GM11168 (cell line): ENCODE results near the gene POLD3.
"Not testable (repeated sequence)": the region's sequence is repeated elsewhere in the genome, so short reads cannot be mapped to it uniquely, and the experiment has no call there.

Source experiments
- in situ Hi-C: fragments of 300-500 bp; cut with MboI; formaldehyde crosslinking; loops from one replicate; pipeline ENCODE4 v1.12.0; 2022; ENCODE audit warnings: low sequenced_read_pairs; ENCODE audit not compliant: unreplicated experiment

Gene POLD3

DNA sequence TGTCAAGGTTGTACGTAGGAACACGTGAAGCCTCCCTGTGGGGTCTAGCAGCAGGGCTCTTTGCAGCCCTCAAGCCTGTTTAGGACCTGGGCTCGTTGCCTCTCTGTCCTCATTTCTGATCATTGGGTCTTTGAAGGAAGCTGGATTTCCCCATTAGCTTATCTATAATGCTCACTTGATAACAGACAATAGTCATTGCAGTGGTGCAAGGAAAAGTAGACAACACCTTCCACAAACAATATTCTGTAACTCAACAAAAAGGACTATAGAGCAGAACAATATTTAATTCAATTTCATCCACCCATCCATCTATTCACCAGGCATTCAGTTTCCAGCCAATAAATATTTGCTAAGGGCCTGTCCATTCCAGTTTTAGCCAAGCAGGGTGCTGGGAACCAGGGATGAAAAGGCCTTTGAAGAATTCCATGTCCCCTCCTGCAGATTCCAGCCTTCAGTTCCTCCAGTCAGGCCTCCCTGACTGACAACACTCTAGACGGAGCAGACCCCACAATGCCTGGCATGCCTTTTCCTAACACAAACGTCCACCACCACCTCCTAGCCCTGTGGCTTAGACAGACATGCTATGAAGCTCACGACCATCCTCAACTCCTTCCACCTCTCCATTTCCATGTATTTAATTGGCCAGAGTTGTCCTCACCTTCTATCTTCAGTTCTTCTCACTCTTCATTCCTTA, 12.7 kb upstream of the POLD3 start:
- in situ Hi-C loops = no loop called here

DNA sequence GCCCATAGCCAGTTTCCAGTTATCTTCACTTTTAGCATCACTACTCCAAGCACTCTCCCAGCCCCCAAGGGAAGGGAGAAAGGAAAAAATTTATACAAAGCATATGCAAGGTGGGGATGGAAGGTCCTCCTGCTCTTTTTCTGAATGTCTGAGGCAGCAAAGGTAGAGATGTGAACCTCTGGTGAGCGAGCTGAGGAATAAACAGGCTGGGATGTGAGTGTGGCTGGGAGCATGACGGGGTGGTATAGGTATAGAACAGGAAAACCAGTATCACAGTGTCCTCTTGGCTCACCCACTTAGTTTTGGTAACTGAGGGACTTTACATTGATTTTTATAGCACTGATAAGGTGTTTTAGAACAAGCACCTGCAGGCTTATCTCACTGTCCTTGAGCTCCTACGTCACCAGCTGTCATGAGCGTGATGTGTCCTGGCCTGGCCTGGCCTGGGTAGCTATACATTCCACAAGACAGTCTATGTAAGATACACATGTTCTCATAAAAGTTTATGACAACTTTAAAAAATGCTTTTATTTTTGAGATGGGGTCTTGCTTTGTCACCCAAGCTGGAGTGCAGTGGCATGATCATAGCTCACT, 10.3 kb upstream of the POLD3 start:
- in situ Hi-C loops = no loop called here

DNA sequence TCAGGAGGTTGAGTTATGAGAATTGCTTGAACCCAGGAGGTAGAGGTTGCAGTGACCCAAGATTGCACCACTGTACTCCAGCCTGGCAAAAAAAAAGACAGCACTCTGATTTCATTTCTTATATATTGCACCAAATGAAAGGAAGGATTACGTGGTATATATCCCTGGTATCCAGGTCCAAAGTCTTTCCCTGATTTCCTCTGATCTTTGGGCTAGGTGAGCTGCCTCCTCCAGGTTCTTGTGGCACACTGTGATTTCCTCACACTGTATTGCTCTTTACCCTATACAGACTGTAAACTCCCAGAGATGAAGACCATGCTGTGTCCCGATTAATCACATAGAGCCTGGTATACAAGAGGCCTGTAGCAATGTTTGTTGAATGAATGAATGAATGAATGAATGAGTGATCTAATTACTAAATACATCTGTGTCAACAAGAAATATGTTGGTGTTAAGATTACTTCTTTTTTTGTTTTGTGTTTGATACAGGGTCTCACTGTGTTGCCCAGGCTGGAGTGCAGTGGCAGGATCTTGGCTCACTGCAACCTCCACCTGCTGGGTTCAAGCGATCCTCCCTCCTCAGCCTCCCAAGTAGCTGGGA, 9.3 kb upstream of the POLD3 start:
- in situ Hi-C loops = no loop called here

DNA sequence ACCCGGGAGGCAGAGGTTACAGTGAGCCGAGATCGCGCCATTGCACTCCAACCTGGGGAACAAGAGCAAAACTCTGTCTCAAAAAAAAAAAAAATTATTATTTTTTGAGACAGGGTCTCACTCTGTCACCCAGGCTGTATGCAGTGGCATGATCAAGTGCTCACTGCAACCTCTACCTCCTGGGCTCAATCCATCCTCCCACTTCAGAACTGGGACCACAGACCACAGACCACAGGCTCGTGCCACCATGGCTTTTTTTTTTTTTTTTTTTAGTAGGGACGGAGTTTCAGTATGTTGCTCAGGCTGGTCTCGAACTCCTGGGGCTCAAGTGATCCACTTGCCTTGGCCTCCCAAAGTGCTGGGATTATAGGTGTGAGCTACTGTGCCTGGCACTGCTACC, 1.9 kb upstream of the POLD3 start:
- in situ Hi-C loops = not testable (repeated sequence)

DNA sequence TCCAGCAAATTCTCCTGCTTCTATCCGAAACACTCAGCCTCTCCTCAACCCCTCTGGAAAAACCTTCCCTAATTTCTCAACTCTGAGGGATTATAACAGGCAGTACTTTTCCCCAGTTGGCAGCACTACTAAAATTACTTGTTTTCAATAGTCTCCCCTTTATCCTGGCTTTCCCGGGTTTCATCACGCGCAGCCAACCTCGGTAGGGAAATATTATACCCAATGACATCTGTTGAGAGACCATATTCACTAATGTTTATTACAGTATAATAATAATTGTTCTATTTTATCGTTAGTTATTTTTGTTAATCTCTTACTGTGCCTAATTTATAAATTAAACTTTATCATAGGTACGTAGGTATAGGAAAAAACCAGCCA, 330 bp upstream of the POLD3 start:
- in situ Hi-C loops = no loop called here

DNA sequence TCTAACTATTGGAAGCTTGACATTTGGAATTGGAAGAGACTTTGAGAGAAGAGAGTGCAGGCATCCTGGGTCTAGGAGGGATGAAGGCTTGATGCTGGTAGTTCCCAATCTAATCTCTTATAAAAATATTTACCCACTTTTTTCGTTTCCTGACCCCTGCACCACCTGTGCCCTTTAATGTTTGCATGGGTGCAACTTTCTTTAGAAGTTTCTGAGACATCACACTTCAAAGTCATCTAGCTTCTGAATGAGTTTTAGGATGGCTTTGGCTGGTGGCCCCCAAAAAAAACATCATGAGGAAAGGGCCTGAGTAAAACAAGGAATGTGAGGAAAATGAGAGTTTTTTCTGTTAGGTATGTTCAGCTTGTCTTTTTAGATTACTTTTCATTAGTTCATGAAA, 1.1 kb downstream of the POLD3 start:
- in situ Hi-C loops = no loop called here

DNA sequence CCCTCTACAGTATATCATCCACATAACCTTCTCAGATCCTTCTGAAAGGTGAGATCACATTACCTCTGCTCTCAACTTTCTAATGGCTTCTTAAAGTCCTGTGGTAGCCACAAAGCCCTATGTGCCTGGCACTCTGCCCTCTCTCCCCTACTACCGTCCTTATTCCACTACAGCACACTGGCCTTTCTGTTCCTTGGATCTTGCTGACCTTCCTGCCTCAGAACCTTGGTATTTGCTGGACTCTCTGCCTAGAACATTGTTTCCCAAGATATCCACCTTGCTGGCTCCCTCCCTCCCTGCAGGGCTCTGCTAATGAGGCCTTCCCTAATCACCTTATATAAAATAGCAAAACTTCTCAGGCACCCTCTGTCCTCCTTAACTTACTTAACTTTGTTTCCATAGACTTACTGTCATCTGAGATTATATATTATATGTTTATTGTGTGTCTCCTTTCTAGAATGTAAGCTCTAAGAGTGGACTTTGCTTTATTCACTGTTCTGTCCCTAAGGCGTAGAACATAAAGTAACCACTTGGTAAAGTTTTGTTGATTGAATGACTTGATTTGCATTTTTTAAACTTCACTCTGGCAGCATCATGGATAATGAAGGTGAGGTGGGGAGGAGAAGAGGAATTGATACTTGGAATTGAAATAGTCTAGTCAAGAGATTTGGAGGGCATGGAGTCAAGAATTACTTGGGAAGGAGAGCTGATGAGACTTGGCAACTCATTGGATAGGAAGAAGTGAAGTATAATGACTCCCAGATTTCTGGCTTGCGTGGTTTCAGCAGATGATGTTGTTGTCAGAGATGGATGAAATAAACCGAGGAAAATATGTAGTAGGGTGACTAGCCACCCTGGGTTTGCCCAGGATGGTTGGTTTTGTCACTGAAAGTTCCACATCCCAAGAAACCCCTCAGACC, 10.5 kb downstream of the POLD3 start:
- in situ Hi-C loops = no loop called here

DNA sequence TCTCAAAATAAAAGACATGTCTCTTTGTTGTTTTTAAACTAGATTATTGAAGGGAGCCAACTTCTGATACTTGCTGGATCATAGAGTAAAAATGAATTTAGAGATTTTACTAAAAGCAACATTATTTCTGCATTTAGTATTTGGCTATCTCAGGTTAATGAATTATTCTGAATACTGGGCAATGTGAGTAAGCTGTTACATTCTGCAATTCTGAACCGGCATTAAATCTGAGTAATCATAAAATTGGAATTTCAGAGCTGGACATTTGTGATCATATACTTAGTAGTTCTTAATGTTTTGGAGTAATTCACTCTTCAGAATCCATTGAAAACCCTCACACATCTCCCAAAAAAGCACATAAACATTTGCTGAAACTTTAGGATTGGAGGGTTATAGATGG, 11.5 kb downstream of the POLD3 start:
- in situ Hi-C loops = no loop called here

DNA sequence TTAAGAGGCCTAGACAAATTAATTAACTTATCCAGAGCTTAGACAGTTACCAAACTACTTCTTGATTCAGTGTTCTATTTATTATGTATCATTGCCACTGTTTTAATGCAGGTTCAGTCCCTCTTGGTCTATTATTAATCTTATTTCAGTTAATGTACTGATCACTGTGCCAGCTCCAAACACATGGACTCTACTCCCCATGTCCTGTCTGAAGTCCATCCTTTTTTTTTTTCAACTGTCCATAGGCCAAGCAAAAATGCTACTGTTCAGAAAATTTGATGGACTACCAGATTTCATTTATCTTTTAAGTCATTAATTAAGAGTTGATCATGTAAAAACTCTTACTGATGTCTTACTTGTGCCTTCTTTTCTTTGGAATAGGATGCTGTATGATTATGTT, 11.9 kb downstream of the POLD3 start:
- in situ Hi-C loops = no loop called here

DNA sequence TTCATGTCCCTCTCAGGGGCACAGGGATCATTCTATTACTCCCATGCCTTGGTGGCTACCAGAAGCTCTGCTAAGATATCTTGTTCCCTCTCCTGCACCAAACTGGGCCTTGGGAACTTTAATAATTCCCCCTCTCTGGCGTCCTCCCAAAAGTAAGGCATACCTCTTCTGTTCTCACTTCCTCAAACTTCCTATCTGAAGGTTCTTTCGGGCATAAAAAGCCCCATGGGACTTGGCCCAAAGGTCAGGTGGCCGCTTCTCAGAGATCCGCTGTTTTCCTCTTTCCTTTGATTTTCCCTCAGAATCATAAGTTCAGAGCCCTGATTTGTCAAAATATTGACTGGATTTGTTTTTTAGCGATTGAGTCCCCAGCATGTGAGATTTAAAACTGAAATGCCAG, 13.0 kb downstream of the POLD3 start:
- in situ Hi-C loops = no loop called here

DNA sequence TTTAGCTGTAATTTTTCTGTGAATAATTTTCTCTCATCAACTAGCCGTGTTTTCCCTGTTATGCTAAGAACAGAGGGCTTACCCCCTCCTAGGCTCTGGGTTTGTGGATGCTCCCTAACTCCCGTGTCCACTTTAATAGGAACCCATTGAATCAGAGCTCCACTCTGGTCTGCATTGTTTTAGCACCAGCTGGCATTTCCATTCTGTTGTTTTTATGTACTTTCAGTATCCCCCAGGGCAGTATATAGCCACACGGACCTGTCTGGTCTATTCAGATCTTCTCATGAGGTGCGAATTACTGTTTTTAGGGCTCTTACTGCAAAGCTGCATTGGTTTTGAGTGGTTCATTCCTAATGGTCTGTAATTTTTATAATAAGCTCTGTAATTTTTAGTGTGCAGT, 16.0 kb downstream of the POLD3 start:
- in situ Hi-C loops = no loop called here

DNA sequence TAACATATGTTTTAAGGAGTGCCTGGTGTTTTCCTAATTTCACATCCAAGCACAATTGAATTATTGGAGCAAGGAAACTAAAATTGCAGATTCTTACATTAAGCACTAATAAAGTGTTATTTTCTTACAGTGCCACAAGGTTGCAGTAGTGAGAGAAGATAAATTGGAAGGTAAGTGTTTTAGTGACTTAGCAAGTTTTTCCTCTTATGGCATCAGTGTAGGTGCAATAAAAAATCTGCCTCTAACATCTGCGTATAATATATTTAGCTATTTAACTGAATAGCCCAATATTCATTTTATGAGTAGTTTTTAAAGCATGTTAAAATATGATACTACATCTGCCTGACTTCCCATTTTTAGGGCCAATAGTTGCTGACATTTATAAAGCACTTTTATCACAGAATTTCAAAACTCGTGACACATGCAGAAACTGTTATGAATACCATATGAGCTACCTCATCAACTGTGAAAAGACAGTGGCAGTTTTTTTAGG, 19.0 kb downstream of the POLD3 start:
- in situ Hi-C loops = no loop called here

DNA sequence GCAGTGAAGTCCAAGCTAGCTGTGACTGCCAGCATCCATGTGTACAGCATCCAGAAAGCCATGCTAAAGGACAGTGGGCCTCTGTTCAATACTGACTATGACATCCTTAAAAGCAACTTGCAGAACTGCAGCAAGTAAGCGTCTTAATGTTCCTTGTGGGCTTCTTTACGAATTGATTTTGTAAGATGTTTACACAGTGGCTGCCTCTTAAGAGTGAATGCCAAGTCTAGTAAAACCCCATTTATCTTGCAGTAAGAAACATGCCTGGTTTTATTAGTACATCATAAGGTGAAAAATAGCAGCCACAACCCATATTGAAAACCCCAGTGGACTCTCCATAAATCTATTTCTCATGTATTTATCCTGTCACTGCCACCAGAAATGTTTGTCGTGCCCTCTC, 20.5 kb downstream of the POLD3 start:
- in situ Hi-C loops = no loop called here

DNA sequence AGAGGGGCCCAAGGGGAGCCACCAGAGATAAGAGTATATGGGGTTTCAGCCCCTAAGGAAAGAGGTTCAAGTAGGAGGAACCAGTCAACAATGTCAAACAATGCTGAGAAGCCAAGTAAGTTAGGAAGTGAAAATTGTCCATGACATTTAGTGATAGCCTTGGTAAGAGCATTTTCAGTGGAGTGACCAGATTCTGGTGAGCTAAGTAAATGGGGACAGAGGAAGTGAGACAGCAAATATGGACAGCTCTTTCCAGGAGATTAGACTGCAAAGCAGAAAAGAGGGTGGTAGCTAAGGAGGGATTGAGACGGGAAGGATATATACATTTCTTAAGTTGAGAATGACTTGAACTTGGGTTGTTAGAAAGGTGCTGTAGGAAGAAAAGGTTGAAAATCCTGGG, 22.9 kb downstream of the POLD3 start:
- in situ Hi-C loops = no loop called here

DNA sequence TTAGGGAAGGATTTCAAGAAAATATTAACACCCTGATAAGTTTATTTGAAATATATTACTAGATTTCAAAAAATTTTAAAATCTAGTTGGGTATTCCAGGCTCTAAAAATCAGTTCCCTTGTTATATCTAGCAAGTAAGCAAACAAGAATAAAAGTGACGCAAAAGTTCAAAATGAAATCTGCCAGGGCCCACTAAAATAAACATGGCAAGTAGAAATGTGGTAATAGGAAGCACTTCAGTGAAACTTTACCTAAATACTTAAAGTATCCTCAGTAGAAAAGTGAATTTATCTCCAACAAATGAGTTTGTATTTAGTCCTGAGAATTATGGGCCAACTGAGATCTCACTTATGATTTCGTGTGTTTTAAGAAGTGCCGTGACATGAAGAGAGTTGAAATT, 23.6 kb downstream of the POLD3 start:
- in situ Hi-C loops = no loop called here

DNA sequence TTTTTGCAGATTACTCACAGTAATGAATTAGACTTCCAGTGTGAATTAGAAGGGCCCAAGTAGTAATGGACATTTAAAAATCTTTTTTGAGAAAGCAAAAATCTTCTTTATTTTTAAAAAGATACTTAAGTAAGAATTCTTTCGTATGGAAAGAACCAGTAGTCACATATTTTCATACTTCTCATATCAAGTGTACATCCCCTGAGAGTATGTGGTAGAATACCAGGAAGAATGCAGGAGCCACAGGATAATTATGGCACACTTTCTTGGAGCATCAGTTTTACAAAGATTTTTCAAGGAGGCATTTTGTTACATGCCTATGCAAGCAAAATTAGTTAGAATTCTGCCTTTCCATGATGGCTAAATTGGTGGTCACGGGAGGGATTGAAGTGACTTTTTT, 28.1 kb downstream of the POLD3 start:
- in situ Hi-C loops = no loop called here

DNA sequence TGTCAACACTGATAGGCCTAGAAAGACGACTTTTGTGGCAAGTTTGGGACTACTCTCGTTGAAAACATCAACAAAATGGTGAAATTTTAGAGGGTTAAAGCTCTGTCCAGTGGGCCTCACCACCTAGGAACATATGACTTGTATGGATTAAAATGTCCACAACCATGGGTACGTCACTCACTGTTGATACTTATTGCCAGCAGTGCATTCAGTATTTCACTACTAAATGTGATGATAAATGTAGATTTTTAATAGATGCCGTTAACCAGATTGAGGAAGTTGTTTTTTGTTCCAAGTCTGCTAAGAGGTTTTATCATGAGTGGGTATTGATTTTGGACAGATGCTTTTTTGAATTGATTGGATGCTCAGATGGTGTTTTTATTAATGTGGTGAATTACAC, 33.7 kb downstream of the POLD3 start:
- in situ Hi-C loops = no loop called here

DNA sequence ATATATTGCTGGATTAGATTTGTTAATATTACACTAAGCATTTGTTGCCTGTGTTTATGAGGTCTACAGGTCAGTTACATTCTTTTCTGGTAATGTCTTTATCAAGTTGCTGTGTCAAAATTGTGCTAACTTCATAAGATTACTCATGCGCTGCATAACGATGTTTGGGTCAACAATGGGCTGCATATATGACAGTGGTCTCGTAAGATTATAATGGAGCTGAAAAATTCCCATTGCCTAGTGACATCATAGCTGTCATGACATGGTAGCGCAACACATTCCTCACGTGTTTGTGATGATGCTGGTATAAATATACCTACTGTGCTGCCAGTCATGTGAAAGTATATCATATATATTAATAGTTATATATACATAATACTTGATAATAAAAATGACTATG, 34.2 kb downstream of the POLD3 start:
- in situ Hi-C loops = no loop called here

DNA sequence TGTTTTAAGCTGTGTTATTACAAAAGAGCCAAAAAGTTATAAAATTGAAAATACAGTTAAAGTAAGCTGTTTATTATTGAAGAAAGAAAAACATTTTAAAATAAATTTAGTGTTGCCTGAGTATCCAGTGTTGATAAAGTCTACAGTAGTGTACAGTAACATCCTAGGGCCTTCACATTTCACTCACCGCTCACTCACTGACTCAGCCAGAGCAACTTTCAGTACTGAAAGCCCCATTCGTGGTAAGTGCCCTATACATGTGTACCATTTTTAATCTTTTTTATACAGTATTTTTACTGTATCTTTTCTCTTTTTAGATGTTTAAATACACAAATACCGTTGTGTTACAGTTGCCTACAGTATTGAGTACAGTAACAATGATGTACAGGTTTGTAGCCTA, 35.0 kb downstream of the POLD3 start:
- in situ Hi-C loops = no loop called here

DNA sequence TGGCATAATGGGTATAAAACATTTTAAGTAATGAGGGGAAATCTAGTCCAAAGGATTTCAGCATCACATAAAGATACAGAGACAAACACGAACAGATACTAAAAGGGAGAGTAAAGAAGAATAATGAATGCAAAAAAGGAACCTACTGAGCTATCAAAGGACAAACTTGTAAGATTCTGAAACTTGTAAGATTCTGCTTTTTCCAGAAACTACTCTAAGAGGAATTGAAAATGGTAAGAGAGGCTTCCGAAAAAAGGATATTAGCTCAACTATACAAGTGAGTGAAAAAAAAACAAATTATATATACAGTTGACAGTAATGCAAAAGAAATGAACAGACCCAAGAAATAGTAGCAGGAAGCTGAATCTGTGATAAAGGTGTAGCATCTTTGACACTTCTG, 37.7 kb downstream of the POLD3 start:
- in situ Hi-C loops = no loop called here
